Activated CD4-positive, alpha-beta T cell treated with anti-CD3 and anti-CD28 coated beads, Interleukin-2, amount 50 U/mL, for 1 hour (primary cell): ENCODE measurements around the gene DNAJC3.
"Not testable (repeated sequence)": the region's sequence is repeated elsewhere in the genome, so short reads cannot be mapped to it uniquely, and the experiment has no call there.

ENCODE experiments used
- DNase-seq: peaks from one replicate; pipeline ENCODE4 v3.0.0-alpha.2; 2020

Gene DNAJC3

GRCh38 chr13:95722241-95722640 is 45.3 kb downstream of the DNAJC3 start:
- no peak for DNase-seq

- DNase-seq = no peak
These were observed 46.5 kb downstream of the DNAJC3 start for GRCh38 chr13:95723438-95723837.

- no peak for DNase-seq
These were observed 47.3 kb downstream of the DNAJC3 start for GRCh38 chr13:95724252-95724651.

- no peak for DNase-seq
These were observed 49.9 kb downstream of the DNAJC3 start for GRCh38 chr13:95726876-95727275.

- DNase-seq = no peak
These were observed 52.0 kb downstream of the DNAJC3 start for GRCh38 chr13:95728957-95729356.

- DNase-seq = no peak
These were observed 57.2 kb downstream of the DNAJC3 start for GRCh38 chr13:95734124-95734523.

- DNase-seq = not testable (repeated sequence)
These were observed 63.4 kb downstream of the DNAJC3 start for GRCh38 chr13:95740071-95740978.

- no peak for DNase-seq
These were observed 64.0 kb downstream of the DNAJC3 start for GRCh38 chr13:95740979-95741320.

- DNase-seq = no peak
These were observed 64.9 kb downstream of the DNAJC3 start for GRCh38 chr13:95741584-95742563.

GRCh38 chr13:95743192-95743591 is 66.3 kb downstream of the DNAJC3 start:
- no peak for DNase-seq

- no peak for DNase-seq
These were observed 68.3 kb downstream of the DNAJC3 start for GRCh38 chr13:95745289-95745688.

- DNase-seq = no peak
These were observed 68.8 kb downstream of the DNAJC3 start for GRCh38 chr13:95745752-95746151.

- DNase-seq = no peak
These were observed 72.6 kb downstream of the DNAJC3 start for GRCh38 chr13:95749545-95749944.

- DNase-seq = no peak
These were observed 75.7 kb downstream of the DNAJC3 start for GRCh38 chr13:95752677-95753076.

GRCh38 chr13:95754069-95754468 is 77.1 kb downstream of the DNAJC3 start:
- DNase-seq = no peak

GRCh38 chr13:95756072-95756471 is 79.1 kb downstream of the DNAJC3 start:
- DNase-seq = no peak

GRCh38 chr13:95762626-95763025 is 85.7 kb downstream of the DNAJC3 start:
- DNase-seq = not testable (repeated sequence)

GRCh38 chr13:95763601-95764000 is 86.7 kb downstream of the DNAJC3 start:
- no peak for DNase-seq

- DNase-seq = no peak
These were observed 95.0 kb downstream of the DNAJC3 start for GRCh38 chr13:95771905-95772304.

- no peak for DNase-seq
These were observed 102.6 kb downstream of the DNAJC3 start for GRCh38 chr13:95779522-95779921.

GRCh38 chr13:95781016-95781415 is 104.1 kb downstream of the DNAJC3 start:
- no peak for DNase-seq

- DNase-seq = not testable (repeated sequence)
These were observed 105.0 kb downstream of the DNAJC3 start for GRCh38 chr13:95781940-95782339.

- no peak for DNase-seq
These were observed 106.8 kb downstream of the DNAJC3 start for GRCh38 chr13:95783747-95784146.
